GM18867 (cell line): ENCODE measurements around the gene ILF3.
"Not testable (repeated sequence)": the region's sequence is repeated elsewhere in the genome, so short reads cannot be mapped to it uniquely, and the experiment has no call there.

Experiments used
- ATAC-seq: cut with Tn5 transposase; IDR thresholded peaks from one replicate; pipeline ENCODE4 v1.9.1; 2021; ENCODE audit warnings: mild to moderate bottlenecking, moderate library complexity; ENCODE audit not compliant: unreplicated experiment

ILF3 gene

GRCh38 chr19:10671922-10672321 lies 17.8 kb downstream of the ILF3 start:
- not testable (repeated sequence) for ATAC-seq

DNA sequence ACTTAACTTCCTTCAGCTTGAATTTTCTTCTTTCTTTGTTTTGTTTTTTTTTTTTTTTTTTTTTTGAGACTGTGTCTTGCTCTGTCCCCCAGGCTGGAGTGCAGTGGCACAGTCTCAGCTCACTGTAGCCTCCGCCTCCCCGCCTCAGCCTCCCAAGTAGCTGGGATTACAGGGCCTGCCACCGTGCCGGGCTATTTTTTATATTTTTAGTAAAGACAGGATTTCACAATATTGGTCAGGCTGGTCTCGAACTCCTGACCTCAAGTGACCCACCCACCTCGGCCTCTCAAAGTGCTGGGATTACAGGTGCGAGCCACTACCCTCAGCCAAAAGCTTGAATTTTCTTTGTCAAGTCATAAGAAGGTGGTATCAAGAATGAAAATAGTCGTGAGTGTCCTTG lies 21.1 kb downstream of the ILF3 start:
- ATAC-seq, result not testable (repeated sequence)

GRCh38 chr19:10677751-10678150 lies 23.6 kb downstream of the ILF3 start:
- no peak for ATAC-seq

DNA sequence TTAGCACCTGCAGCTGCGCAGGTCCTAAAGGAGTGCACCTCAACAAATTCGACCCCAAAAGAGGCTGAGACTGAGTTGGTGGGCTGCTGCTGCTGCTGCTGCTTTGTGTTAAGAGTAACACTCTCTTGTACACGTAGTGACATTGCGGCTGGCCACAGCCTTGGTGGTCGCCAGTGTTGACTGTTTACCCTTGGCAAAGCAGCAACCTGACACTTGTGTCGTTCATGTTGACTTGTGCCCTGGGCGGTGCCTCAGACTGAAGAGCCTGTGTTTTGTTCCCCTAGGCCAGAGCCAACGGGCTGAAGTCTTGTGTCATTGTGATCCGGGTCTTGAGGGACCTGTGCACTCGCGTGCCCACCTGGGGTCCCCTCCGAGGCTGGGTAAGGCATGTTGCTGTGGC lies 24.7 kb downstream of the ILF3 start:
- no peak for ATAC-seq

GRCh38 chr19:10679743-10680142 lies 25.6 kb downstream of the ILF3 start:
- no peak for ATAC-seq

- no peak for ATAC-seq
Observed at GRCh38 chr19:10680545-10681135, 26.5 kb downstream of the ILF3 start.

- no peak for ATAC-seq
Observed at GRCh38 chr19:10681658-10682057, 27.5 kb downstream of the ILF3 start.

DNA sequence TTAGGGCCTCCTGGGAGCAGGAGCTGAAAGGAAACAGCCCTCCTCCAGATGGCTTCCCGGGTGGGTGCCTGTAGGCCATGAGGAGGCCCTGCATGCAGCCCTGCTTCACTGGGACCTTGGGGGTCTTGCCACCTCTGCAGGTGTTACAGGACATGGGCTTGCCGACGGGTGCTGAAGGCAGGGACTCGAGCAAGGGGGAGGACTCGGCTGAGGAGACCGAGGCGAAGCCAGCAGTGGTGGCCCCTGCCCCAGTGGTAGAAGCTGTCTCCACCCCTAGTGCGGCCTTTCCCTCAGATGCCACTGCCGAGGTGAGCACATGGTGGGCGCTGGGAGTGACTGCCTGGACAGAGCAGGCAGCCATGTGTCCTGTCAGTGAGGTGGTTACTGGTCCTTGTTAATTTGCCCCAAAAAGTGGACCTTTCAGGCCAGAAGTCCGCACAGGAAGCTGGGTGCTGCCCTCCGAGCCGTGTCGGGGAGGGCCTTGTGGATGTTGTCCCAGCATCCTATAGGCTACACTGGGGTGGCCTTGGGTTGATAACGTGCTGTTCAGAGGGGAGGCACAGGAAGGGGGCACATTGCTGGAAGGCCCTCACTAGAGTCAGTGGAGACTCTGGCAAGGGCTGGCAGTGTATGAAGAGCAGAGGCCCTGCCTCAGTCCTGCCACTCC lies 28.4 kb downstream of the ILF3 start:
- ATAC-seq, result no peak

DNA sequence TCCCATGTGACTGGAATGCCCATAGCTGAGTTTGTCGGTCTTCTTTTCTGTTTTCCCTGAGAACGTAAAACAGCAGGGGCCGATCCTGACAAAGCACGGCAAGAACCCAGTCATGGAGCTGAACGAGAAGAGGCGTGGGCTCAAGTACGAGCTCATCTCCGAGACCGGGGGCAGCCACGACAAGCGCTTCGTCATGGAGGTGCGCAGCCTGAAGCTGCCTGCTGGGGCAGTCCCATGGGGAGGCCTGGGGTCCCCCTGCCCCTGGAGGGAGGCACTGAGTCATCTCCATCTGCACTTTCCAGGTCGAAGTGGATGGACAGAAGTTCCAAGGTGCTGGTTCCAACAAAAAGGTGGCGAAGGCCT lies 28.9 kb downstream of the ILF3 start:
- no peak for ATAC-seq

GRCh38 chr19:10683582-10683981 lies 29.4 kb downstream of the ILF3 start:
- no peak for ATAC-seq

DNA sequence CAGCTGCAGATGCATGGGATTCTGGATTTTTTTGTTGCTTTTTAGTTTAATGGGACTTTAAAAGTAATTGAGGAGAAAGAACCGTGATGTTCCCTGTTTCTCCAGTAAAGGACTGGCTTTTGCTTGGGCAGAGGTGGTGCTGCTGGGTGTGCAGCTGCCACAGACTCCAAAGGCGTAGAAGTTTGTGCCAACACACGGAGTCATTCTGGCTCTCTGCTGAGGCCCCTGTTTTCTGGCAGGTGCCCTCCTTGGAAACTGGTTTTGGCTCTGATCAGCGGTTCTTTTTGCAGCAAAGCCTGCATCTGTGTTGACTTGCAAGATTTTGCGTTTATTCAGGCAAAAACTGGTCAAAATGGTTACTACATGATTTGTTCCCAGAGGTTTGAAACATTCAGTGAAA lies 31.1 kb downstream of the ILF3 start:
- no peak for ATAC-seq

- ATAC-seq, result no peak
Observed at GRCh38 chr19:10686193-10686592, 32.0 kb downstream of the ILF3 start.

DNA sequence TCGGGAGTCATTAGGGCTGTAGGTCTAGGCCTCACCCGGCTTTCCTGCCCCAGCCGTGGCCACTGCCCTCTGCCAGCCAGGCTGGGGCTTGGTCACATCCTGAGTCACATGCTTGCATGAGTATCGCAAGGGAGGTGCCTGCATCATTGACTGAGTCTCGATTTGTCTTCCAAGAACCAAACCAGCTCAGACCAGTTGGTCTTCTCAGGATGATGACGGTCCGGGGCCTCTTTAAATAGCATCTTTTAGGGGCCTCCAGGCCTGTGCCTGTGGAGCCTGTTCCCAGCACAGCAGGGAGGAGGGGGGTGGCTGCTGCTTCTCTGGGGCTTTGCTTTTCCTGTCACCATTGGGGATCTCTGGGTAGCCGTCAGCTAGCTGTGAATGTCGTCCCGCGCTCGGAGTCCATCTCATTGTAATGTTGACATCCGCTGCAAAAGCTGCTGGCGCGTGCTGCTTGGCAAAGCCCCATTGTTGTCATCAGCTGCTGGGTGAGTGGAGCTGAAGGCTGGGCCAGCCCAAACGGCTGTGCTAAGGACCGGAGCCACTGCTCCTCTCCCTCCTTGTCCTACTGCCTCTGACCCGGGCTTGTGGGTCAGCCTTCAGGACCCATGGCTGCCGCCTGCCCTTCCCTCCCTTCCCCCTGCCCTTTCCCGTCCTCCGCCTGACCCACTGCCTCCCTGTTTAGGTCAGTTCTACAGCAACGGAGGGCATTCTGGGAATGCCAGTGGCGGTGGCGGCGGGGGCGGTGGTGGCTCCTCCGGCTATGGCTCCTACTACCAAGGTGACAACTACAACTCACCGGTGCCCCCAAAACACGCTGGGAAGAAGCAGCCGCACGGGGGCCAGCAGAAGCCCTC lies 32.7 kb downstream of the ILF3 start:
- ATAC-seq, result no peak

DNA sequence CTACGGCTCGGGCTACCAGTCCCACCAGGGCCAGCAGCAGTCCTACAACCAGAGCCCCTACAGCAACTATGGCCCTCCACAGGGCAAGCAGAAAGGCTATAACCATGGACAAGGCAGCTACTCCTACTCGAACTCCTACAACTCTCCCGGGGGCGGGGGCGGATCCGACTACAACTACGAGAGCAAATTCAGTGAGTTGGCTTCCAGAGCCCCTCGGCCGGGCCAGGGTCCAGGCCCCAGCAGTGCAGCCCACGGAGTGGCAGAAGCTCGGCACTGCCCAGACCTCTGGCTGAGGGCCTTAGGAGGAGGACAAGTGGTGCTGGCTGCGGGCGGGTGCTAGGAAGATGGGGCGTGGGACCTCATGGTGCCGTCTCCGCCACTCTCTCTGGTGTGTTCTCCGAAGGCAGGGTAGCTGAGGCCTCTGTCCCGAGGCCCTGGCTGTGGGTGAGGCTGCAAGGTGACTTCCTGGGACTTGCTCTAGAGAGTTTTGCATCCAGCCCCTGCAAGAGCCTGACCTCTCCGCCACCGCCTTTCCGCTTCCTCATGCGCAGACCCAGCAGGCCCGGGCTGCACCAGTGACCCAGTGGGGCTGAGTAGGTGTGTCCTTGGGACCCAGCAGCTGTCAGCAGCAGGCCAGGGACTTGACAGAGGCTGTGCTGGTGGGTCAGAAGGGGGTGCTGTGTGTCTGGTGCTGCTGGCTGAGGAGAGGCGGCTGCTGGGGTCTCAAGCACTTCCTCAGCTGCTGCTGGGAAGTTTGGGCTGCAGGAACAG lies 33.6 kb downstream of the ILF3 start:
- no peak for ATAC-seq

GRCh38 chr19:10688545-10689280 lies 34.6 kb downstream of the ILF3 start:
- ATAC-seq, result no peak

GRCh38 chr19:10690341-10690781 lies 36.2 kb downstream of the ILF3 start:
- ATAC-seq, result no peak

DNA sequence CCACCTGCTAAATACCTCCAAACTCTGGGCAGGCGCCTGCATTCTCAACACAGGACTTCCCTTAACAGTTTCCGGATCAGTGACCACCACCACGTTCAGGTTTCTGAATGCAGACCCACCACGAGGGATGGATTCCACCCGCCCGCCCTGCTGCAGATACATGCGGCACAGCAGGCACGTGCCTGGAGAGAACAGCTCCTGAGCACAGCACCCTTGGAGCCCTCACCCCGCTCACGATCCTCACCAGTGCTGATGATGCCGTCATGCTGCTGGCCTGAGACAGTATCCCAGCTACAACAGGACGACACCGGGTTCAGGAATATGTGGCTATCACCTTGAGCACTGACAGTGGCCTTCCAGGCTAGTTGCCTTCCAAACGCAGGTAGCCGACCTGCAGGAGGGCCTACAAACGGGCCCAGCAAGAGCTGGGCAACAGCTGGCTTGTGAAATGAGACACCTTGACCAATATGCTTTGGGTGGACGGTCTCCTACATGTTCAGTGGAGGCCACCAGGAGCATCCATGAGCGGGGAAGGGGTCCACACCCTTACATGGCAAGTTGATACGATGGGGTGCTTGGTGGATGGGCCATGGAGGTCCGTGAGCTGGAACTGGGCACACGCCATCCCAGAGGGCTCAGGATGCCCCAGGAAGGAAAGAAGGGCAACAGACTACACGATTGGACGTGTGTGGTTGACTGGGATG lies 37.2 kb downstream of the ILF3 start:
- no peak for ATAC-seq

DNA sequence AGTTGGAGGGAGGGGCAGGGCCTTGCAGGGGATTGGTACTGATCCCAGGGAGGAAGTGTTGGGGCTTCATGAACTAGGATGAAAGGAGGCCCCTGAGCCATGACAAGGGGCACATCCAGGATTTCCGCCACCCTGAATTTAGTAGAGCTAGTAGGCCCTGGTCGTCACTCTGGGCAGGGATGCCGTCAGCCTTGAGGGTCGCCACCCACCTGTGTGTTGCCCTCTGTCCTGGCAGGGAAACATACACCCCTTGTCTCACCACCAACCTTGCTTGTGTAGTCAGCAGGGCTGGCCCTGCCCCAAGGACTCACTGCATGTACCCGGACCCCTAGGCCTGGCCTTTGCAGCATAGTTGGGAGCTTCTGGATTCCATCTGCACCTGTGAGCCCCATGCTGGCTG lies 37.7 kb downstream of the ILF3 start:
- no peak for ATAC-seq

DNA sequence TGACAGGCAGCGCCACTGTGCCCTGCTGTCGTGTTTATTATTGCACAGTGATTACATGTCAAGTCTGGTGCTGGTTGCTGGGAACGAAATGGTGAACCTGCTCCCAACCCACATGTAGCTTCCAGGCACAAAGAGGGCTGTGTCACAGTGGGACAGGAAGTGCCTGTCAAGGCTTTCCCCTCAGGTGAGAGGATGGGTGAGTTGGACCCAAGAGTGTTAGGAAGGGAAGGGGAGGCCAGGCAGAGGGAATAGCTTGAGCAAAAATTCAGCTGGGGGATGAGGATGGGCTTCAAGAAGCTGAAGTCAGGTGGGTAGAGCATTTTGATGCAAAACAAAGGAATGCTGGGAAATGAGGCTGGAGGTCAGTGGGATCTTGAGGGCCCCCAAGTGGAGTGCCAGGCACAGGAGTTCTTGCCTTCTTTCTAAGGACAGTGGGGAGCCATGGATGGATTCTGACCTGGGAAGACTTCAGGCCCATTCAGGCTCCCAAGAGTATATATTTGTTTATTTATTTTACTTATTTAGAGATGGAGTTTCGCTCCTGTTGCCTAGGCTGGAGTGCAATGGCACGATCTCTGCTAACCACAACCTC lies 38.6 kb downstream of the ILF3 start:
- no peak for ATAC-seq
